HG03064 (cell line): Measurements from ENCODE around the gene SMOC2.
"Not testable (repeated sequence)": the region's sequence is repeated elsewhere in the genome, so short reads cannot be mapped to it uniquely, and the experiment has no call there.

Experiments
- ATAC-seq: cut with Tn5 transposase; IDR thresholded peaks from one replicate; pipeline ENCODE4 v1.9.1; 2021; ENCODE audit warnings: low read depth; ENCODE audit not compliant: unreplicated experiment

Gene SMOC2

DNA sequence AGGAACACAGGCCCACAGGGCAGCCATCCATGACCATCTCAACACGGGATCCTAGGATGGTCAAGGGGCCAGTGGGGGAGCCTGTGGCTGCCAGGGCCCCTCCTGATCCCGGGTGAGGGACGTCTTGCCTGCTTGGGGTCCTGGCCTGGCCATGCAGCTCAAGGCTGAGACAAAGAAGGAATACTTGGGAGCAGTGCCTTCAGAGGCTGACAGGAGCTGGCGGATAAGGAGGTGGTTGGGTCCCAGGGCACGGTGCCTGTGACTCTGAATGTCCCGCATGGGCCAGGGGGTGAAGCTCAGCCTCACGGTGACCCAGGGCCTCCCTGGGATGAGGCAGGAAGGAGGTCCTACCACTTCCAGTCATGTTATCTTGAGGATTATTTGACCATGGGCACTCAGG is 95.2 kb downstream of the SMOC2 start:
- no peak for ATAC-seq

DNA sequence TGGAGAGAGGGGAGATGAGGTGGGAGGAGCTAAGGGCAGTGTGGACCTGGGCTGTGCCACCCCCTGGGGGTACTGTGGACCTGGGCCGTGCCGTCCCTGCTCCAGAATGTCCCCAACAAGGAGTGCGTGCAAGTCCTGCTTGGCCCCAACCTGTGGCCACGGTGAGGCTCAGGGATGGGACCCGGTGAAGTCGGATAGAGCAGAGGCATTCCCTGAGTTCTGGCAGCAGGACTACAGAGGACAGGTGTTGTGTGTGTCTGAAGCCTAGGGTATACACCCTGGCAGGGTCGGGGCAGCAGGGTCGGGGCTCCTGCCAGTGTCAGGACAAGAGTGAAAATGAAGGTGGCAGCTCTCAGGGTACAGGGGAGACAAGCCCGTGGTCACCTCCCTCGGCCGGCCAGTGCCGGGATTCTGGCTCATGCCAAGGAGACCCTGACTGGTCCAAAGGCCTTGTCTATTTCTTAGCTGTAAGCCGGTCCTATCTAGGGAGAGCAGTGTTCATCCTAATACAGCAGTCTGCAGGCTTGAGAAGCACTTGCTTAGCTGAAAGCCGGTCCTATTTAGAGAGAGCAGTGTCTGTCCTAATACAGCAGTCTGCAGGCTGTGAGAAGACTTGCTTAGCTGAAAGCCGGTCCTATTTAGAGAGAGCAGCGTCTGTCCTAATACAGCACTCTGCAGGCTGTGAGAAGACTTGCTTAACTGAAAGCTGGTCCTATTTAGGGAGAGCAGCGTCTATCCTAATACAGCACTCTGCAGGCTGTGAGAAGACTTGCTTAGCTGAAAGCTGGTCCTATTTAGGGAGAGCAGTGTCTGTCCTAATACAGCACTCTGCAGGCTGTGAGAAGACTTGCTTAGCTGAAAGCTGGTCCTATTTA is 95.9 kb downstream of the SMOC2 start:
- no peak for ATAC-seq

DNA sequence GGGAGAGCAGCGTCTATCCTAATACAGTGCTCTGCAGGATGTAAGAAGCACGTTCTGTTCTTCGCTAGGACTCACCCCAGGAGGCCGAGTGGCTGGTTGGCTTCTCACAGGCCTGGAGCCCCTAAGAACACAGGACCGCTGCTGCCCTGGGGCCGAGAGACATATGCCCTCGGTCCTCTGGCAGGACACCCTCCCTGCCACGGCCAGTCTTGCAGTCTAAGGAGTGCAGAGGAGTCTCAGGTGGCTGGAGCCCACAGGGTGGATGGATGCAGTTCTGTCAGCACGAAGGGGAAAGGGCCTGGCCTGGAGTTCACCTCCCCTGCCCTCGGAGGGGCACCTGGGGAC is 96.5 kb downstream of the SMOC2 start:
- ATAC-seq: no peak

- ATAC-seq: not testable (repeated sequence)
Observed at GRCh38 chr6:168538188-168538891, 97.4 kb downstream of the SMOC2 start.

DNA sequence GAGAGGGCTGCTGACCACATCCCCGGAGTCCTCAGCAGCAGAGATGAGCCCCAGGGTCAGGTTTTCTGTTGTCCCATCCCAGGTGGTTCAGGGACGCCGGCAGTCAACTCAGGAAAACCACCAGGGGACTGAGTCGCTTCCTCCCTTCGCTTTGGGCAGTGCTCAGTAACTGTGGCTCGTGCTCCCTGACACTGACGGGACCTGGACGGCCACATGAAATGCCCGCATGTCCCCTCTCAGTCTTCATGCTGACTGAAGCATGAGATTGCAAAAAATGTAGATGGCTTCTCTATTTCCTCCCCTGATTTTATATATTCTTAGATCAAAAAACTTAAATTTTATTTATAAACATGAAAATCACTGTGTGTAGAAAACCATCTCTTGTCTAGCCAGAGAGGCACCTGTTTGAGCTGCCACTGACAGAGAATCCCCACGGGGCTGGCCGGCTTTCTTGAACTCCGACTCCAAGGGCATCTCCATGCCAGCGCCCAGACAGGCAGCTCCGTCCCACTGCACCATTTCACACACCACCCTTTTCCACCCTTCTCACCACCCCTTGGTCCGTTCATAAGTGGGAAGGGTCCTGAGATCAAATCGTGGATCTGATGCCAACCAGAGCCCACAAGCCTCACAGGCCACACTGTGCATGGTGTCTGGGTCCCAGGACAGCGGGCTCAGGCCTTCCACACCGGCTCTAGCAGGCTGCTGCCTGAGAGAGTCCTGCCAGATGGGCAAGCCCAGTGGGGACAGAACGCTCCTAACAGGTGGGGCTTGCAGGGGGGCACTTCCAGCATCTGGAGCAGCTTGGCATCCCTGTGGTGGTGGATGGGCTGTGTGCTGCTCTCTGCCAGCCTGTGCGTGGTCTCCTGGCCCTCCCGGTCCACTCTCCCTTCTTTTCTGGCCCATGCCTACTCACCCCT is 98.2 kb downstream of the SMOC2 start:
- no peak for ATAC-seq

- no peak for ATAC-seq
Observed at GRCh38 chr6:168540713-168541291, 99.8 kb downstream of the SMOC2 start.

DNA sequence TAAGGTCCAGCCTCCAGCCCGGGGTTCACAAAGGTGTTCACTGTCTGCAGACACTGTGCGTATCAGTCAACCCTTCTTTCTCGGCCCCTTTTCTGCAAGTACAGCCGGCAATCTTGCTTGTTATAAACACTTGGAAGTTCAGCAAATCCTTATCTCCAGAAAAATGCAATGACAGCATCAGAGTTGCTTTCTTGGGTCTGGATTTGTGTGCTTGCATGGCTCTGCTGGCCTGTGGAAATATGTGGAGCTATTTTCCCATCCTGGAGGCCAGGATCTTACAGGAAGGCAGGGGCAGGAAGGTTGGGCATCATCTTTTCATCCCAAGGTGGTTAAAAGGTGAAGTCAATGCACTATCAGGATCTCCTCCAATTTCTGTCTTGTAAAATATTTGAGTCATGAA is 100.3 kb downstream of the SMOC2 start:
- no peak for ATAC-seq

DNA sequence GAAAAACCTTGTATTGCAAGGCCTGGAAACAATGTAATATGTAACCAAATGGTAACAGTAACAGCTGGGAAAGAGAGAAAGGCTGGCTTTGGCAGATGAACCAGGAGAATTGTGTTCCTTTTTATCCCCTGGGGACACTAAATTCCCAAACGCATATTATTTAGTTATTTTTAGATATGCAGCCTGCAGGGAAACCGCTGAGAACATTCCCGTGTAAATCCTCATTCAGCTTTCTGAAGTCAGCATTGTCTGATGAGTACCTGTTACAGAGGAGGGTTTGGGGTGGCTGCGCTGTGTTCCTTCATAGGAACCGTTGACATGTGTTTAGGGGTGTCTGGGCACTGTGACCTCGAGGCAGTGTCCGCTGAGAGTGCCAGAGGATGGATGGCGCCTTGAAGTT is 101.3 kb downstream of the SMOC2 start:
- ATAC-seq: no peak

- ATAC-seq: no peak
Observed at GRCh38 chr6:168545428-168545827, 104.4 kb downstream of the SMOC2 start.

DNA sequence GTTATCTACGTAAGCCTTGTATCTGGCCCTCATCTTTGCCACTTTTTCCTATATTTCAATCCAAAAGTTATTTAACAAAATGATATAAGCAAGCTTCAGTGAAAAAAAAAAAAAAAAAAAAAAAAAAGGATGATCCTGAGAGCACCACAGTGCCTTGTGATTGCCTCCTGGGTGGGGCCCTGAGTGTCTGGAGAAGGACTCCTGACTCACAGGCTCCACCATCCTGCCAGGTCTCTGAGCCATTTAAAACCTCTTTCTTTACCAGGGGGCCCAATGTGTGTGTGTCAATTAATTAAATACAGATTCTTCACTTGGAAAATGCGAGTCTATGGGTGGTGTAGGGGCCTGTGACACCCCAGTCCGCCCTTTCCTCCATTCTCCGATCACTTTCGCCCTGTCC is 105.2 kb downstream of the SMOC2 start:
- ATAC-seq: no peak

GRCh38 chr6:168546730-168547129 is 105.7 kb downstream of the SMOC2 start:
- ATAC-seq: no peak

DNA sequence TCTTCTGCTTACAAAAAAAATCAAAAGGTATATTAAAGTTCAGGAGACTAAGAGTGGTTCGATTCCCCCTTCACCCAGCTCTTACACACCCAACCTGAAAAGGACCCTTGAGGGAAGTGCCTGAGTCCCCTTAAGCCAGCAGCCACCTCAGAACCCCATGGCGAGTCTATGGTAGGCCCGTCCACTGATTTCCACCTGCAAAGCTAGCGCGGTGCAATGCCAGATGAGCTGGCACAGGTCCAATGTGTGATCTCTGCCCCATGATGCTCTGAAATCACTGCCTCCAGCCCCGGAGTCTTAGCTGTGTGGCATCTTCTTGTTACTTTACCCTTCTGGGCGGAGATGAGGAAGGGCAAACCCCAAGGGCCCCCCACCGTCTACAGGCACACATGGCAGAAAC is 109.3 kb downstream of the SMOC2 start:
- ATAC-seq: no peak

- no peak for ATAC-seq
Observed at GRCh38 chr6:168554472-168554871, 113.5 kb downstream of the SMOC2 start.

GRCh38 chr6:168554898-168555617 is 114.1 kb downstream of the SMOC2 start:
- no peak for ATAC-seq

DNA sequence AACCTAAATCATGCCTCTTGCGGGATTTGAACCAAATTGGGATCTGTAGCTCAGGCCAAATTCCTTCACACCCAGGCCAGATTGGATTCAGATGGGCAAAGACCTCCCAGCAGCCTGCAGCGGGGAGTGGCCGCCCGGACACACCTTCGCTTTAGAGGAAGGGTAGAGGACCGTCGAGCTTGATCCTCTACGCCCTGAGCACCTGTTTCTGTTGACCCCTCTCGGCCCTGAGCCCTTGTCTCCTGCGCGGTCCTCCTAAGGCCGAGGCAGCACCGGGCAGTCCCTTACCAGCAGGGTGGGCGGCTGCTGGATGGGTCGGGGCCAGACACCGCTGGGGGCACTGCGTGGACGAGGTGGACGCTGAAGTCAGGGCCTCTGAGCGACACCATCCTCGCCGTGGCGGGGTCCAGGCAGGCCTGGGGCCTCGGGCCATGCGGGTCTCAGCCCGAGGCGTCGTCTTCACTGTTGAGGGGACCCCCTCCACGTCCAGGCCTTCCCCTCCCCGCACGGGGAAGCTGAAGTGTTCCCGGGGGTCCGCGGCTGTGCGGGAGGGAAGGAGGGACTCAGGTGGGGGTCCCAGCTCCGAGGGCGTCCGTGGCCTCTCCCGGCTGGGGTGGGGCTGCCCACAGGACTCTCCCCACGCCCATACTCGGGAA is 114.8 kb downstream of the SMOC2 start:
- no peak for ATAC-seq

- no peak for ATAC-seq
Observed at GRCh38 chr6:168557512-168557911, 116.5 kb downstream of the SMOC2 start.

DNA sequence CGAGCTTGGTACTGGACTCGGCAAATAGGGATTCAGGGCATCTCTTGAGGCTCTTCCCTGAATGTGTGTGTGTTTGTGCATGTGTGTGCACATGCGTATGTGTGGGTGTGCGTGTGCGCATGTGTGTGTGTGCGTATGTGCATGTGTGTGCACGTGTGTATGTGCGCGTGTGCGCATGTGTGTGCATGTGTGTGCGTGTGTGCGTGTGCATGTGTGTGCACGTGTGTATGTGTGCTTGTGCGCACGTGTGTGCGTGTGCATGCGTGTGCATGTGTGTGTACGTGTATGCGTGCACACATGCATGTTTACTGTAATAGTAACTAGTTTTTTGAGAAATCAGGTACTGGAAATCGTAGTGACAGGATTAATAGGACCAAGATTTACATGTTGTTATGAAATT is 117.7 kb downstream of the SMOC2 start:
- ATAC-seq: no peak

DNA sequence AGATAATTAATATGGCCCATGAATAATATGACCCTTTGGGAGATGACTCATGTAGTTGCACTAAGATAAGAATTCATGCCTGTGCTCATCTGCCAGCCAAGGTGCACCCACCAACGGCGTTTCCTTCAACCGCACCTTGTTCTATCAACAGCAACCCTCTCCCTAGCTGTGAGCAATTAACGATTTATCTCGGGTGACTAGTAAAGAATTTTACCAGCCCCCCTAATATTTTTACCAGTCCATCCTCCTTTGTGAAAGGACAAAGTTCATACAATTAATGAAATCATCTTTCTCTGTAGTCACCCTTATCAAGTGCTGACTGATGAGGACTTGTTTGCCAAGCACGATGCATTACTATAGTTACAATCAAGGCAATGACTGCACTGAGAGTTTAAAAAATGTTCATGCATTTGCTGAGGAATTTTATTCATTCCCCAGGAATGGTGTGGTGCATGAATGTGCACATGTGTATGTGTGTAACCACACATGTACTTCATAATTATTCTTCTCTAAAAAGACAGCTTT is 118.7 kb downstream of the SMOC2 start:
- no peak for ATAC-seq

- ATAC-seq: no peak
Observed at GRCh38 chr6:168560126-168560525, 119.1 kb downstream of the SMOC2 start.
